GM20431 (cell line): ENCODE measurements around the gene ADCY6.
"Not testable (repeated sequence)": the region's sequence is repeated elsewhere in the genome, so short reads cannot be mapped to it uniquely, and the experiment has no call there.

Experiments used
- in situ Hi-C: fragments of 300-500 bp; cut with MseI, MboI; formaldehyde crosslinking; loops from one replicate; pipeline ENCODE4 v1.15.0; 2020; ENCODE audit warnings: low sequenced_read_pairs; ENCODE audit not compliant: unreplicated experiment

ADCY6 gene

GRCh38 chr12:48767047-48767446 is 21.8 kb downstream of the ADCY6 start:
- in situ Hi-C loops: no loop called here

GRCh38 chr12:48765753-48766162 is 23.1 kb downstream of the ADCY6 start:
- in situ Hi-C loops: no loop called here

- in situ Hi-C loops: no loop called here
Observed at GRCh38 chr12:48764521-48764920, 24.4 kb downstream of the ADCY6 start.

GRCh38 chr12:48758737-48759136 is 30.2 kb downstream of the ADCY6 start:
- in situ Hi-C loops: no loop called here

- in situ Hi-C loops: no loop called here
Observed at GRCh38 chr12:48758186-48758585, 30.7 kb downstream of the ADCY6 start.

- in situ Hi-C loops: loop anchor here (5.0 kb wide), 1 partner anchor 46 kb away; no protein-coding TSS in a partner anchor
Observed at GRCh38 chr12:48750769-48751356, 38.0 kb downstream of the ADCY6 start.

GRCh38 chr12:48750215-48750614 is 38.7 kb downstream of the ADCY6 start:
- in situ Hi-C loops: loop anchor here (5.0 kb wide), 1 partner anchor 47 kb away; no protein-coding TSS in a partner anchor

GRCh38 chr12:48744251-48745008 is 44.5 kb downstream of the ADCY6 start:
- in situ Hi-C loops: no loop called here

- in situ Hi-C loops: no loop called here
Observed at GRCh38 chr12:48739618-48740269, 49.1 kb downstream of the ADCY6 start.

- in situ Hi-C loops: no loop called here
Observed at GRCh38 chr12:48736456-48736855, 52.4 kb downstream of the ADCY6 start.

GRCh38 chr12:48728807-48729206 is 60.1 kb downstream of the ADCY6 start:
- in situ Hi-C loops: no loop called here

- in situ Hi-C loops: not testable (repeated sequence)
Observed at GRCh38 chr12:48720737-48721136, 68.2 kb downstream of the ADCY6 start.

GRCh38 chr12:48720171-48720570 is 68.7 kb downstream of the ADCY6 start:
- in situ Hi-C loops: not testable (repeated sequence)

GRCh38 chr12:48719002-48719401 is 69.9 kb downstream of the ADCY6 start:
- in situ Hi-C loops: not testable (repeated sequence)

- in situ Hi-C loops: no loop called here
Observed at GRCh38 chr12:48717252-48717695, 71.6 kb downstream of the ADCY6 start.

- in situ Hi-C loops: no loop called here
Observed at GRCh38 chr12:48716493-48717251, 72.2 kb downstream of the ADCY6 start, which contains the start of gene CCNT1. Gene CCNT1 (minus strand): TSS chr12:48716707. CDS start chr12:48716675, 32 bp downstream.
